Measurements from ENCODE around the gene GAGE12J.
"Not testable (repeated sequence)": the region's sequence is repeated elsewhere in the genome, so short reads cannot be mapped to it uniquely, and the experiment has no call there.

GAGE12J gene, protein sequence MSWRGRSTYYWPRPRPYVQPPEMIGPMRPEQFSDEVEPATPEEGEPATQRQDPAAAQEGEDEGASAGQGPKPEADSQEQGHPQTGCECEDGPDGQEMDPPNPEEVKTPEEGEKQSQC

GRCh38 chrX:49321737-49322136, at the start of gene GAGE12J:
GAGE12J (plus strand) TSS chrX:49322037; CDS start chrX:49323194, 1,157 bp downstream.
- DNase-seq: not testable (repeated sequence)

DNA sequence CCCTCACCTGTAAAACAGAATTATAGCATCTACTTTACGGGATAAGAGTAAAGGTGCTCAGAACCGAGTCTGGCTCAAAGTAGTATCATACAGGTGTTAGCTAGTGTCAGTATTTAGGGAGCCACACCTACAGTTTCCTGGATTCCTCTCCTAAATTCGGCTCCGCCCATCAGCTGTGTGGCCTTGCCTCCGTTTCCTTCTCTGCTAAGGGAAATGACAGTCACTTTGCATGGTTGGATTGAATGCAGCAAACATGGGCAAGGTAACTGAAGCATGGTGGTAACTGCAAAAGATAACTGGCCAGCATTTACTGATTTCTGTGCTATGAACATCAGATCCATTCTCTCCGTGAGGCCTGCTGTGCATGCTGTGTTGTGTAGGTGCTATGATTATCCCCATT, 49.4 kb upstream of the GAGE12J start:
- DNase-seq: no peak

DNA sequence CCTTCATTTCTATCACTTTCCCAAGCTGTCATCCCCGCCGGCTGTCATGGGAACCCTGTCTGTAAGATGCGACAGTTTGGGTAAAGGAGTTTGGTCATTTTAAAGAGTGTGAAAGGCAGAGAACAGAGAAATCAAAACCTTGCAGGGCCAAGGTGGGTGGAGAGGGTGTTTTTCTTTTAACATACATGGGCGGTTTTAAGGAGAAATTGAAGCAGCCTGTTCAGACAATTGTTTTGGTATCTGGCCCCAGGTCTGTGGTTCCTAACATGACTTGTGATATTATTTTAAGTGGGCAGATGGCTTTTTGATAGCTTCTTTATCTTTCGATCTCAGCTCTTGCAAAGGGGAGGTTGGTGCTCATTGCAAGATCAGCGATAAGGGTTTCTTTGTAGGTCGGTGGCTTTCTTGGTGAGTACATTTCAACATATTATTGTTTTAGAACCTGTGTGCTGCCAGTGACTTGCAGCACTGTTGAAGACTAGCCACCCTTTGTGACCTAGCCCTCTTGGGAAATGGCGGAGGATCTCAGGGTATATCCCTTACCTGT, 48.6 kb upstream of the GAGE12J start:
- DNase-seq: peak; percentile 84

DNA sequence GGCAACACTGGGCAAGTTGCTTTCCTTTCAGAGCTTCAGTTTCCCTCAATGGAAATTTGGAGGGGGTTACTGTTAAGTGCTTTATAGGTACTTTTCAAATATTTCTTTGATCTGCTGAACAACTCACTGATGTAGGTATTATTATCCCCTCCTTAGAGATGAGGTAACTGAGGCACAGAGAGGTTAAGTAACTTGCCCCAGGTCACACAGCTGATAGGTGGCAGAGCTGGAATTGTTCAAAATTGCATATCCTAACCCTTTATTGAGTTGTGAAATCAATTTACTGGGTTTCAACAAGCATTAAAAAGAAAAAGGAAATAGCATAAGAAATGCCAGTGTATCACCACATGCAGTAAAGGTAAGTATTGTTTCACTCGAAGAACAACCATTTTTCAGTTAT, 45.6 kb upstream of the GAGE12J start:
- no peak for DNase-seq

DNA sequence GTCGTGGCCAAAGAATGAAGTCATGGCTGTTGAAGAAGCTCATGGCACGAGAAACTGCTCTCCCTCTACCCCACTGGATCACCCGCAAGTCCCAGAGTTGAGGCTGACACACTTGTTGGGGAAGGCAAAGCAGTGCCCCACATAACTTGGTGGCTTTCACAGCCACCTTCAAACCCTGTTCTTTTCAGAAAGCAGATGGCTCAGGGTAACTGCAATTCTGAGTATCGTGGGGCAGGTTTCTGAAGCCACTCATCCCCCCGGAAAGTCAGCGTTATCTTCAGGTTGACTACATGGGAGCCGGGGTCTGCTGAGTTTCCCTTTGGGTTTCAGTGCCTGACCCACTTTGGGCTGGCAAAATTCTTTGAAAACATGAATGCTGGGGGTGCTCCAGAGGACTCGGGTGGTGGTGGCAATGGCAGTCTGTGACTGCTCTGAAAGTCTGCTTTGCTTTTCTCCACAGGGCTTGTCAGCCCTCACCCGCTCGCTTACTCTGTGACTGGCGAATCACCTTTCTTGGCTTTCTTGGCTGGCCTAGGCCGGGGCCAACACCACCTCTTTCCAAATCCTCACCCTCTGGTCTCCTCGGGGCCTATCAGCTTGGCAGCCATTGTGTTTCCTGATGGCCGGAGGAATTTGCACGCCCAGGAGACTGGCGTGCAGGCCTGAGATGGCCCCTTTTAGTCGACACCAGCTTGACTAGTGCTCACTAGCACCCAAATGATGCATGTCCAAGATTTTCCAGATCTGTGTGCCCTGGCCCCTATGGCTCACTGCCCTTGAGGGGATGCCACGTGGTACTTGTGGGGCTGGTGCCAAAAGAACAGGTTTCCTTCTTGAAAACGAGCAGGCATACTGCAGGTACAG, 44.9 kb upstream of the GAGE12J start:
- DNase-seq: no peak

DNA sequence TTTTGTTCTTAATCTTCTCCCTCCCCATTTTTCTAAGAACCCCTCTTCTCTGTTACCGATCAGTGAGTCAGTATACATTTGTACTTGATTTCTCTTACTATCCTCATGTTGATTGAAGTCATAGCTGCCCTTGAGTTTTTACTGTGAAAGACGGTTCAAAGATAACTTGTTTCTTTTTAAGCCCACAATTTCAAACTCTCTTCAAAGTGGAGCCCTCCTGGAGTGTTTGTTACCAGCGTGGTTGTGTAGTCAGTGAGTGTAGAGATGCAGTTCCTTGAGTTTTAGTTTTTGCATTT, 44.4 kb upstream of the GAGE12J start:
- DNase-seq: no peak

- DNase-seq: no peak
Measured at GRCh38 chrX:49278081-49278480, 43.8 kb upstream of the GAGE12J start.

DNA sequence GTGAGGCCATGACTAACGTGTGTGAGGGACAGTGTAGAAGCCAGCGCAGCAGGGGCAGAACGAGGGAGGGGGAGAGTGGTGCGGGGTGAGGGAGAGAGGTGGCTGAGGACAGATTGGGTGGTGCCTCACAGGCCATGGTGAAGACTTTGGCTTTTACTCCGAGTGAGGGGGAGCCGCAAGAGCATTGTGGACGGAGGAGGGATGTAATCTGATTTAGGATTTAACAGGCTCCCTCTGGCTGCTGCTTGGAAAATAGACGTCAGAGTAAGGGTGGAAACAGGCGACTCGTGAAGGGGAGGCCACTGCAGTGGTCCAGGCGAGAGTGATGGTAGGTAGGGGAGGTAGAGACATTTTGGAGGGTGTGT, 39.2 kb upstream of the GAGE12J start:
- DNase-seq: no peak

DNA sequence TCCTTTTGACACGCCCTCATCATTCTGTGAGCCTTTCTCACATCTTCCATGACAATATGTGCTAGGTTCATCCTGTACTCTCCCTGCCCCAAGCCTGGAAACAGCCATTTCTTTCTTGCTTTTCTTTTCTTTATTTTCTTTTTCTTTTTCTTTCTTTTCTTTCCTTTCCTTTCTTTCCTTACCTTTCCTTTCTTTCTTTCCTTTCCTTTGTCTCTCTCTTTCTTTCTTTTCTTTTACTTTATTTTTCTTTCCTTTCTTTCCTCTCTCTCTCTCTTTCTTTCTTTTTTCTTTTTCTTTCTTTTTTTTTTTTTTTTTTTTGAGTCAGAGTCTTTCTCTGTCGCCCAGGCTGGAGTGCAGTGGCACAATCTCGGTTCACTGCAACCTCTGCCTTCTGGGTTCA, 37.6 kb upstream of the GAGE12J start:
- no peak for DNase-seq

DNA sequence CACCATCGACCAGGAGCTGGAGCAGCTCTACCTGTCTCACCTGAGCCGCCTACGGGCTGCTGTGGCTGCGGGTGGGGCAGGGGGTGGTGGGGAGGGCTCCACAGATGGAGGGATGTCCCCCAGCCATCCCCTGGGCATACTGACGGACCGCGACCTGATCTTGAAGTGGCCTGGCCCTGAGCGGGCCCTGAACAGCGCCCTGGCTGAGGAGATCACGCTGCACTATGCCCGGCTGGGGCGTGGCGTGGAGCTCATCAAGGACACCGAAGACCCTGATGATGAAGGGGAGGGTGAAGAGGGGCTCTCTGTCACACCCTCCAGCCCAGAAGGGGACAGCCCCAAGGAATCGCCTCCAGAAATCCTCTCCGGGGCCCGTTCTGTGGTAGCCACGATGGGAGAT, 35.7 kb upstream of the GAGE12J start:
- no peak for DNase-seq

DNA sequence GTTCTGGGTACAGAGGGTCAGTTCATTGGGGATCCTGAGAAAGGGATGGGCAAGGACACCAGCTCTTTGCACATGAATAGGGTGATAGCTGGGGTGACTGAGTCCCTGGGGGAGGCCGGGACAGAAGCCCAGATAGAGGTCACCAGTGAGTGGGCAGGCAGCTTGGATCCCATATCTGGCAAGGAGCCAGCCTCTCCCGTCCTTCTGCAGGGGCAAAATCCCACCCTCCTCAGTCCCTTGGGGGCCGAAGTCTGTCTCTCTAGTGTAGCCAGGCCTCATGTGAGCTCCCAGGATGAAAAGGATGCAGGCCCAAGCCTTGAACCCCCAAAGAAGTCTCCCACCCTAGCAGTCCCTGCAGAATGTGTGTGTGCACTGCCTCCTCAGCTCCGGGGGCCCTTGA, 35.3 kb upstream of the GAGE12J start:
- no peak for DNase-seq

GRCh38 chrX:49287665-49288064, 34.2 kb upstream of the GAGE12J start:
- DNase-seq: no peak

- no peak for DNase-seq
Measured at GRCh38 chrX:49290215-49290614, 31.6 kb upstream of the GAGE12J start.

DNA sequence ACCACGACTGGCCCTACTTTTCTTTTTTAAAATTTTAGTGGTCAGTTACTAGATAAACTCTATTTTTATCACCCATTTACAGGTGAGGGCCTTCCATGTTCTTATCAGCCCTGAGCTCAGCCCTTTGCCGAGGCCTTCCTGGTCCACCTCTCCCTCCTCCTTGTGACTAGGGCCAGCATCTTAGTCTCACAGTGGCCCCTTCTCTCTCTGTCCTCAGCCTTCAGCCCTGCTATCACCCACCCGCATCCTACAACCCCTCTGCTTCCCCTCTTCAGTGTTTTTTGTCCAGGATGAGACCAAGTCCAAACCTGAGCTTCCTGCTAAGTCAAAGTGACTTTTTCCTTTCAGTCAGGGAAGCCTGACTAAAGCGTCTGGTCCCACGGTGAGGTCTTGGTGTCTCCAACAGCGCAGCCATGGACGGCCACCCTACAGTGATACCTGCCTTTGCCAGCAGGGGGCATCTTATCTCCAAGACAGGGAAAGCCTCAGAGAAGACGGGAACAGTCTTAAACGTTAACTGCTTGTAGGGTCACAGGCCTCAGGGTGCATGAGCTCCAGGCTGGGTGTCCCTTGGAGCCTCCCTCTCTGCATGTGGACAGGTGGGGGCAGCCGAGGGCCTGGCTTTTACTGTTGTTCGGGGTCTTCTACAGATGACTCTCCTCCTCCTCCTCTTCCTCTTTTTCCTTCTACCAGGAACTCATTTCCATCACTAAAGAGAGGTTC, 30.1 kb upstream of the GAGE12J start:
- no peak for DNase-seq

DNA sequence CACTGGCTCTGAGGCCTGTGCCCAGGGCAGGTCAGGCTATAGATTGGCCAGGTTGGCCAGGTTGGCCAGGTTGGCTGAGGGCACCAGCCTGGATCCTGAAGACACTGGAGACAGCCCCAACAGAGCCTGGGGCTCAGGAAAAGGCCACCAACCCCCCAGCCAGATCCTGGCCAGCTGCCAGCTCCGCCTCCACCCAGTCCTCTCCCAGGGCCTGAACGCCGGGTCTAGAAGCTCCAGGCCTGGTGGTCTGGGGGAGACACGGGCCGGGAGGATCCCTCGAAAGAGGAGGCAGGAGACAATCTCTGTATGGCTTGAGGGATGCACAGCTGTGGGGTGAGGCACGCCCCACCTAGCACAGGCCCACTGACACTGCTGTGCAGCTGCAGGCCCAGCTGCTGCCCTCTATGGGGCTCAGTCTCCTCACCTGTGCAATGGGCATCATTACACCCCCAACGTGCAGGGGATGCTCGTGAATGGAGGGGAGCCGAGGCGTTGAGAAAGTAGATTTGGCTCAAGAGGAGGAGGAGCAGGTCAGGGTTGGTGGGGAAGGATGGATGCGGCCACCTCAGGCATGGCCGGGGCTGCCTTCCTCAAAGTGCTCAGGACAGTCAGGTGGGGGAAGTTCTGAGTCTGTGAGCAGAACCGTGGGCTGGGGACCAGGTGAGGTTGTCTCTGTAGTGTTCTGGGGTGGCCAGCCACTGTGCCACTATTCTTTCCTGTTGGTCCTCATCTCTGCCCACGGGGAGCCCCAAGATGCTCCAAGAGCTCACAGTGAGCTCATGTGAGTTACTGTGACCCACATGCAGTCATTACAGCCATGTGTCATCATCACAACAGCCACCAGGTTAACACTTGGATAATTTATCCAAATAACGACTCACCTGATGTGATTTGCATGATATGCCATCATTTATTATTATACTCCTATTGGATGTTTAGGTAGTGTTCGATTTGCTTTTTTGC, 29.2 kb upstream of the GAGE12J start:
- no peak for DNase-seq

DNA sequence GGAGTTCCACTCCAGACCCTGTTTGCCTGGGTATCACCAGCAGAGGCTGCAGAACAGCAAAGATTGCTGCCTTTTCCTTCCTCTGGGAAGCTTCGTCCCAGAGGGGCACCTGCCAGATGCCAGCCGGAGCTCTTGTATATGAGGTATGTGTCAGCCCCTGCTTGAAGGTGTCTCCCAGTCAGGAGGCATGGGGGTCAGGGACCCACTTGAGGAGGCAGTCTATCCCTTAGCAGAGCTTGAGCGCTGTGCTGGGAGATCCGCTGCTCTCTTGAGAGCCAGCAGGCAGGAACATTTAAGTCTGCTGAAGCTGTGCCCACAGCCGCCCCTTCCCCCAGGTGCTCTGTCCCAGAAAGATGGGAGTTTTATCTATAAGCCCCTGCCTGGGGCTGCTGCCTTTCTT, 22.5 kb upstream of the GAGE12J start:
- DNase-seq: not testable (repeated sequence)

GRCh38 chrX:49300703-49301102, 21.1 kb upstream of the GAGE12J start:
- DNase-seq: no peak

GRCh38 chrX:49303346-49303745, 18.5 kb upstream of the GAGE12J start, which contains the start of gene GAGE10:
GAGE10 (plus strand) TSS chrX:49303646; CDS start chrX:49304860, 1,214 bp downstream.
- DNase-seq: no peak

DNA sequence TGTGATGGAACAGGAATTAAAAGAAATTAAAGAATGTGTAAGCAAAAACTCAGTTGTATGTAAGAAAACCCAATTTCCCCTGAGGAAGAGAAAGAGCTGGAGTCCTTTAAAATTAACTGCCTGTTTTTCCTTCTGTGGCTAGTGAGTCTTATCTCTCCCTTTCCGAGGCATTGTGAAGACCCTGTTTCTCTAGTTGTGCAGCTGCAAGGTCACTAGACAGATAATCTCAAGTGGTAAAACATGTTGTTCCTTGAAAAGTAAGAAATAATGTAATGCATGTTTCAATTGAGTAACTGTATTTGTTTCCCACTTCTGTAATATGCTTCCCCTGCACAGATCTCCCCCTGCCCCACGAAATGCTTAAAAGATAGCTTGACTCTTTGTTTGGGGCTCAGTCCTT, 14.1 kb upstream of the GAGE12J start:
- not testable (repeated sequence) for DNase-seq

DNA sequence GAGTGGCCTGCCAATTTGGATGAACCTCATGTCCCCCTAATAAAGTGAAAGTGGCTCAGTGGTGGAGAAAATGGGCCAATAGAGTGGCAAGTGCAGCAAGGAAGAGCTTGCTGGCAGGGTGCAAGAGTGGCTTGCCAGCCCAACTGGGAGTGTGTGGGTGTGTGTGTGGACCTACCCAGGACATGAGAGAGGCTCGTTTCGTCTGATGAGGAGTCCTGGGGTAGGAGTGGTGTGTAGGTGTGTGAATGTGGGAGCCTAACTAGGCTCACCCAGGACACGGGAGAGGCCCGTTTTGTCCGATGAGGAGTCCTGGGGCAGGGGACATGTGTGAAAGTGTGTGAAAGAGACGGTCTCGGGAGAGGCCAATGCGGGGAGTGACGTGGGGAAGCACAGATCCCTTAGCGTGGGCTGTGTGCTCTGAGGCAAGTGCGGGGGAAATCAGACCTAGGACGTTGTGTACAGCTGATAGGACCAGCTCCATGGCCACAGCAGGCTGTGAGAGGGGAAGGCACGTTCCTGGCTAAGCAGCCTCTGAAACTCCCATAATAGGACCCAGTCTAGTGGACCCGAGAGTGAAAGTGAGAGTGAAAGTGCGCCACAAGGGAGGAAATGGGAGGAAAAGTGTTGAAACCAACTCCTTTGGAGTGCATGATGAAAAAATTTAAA, 13.1 kb upstream of the GAGE12J start:
- DNase-seq: no peak

- DNase-seq: no peak
Measured at GRCh38 chrX:49309401-49309981, 12.3 kb upstream of the GAGE12J start.

DNA sequence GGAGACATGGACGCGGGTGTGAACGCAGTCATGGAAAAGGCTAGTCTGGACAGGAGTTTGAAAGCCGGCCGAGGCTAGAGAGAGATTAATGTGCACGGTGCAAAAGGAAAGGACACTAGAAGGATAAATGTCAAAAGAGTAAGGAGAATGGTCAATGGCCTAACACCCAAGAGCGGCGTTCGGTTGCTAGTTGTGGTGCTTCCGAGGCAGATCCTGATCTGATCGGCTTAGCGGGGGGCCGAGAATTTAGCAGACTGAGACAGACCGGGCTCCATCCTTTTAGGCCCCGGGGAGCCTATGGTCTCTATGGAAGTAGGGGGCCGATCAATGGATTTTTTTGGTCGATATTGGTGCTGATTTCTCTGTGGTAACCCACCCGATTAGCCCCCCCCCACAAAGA, 11.5 kb upstream of the GAGE12J start:
- no peak for DNase-seq

Measured in GF-D8 (cell line).